HepG2 (cell line): ENCODE data around the gene MYOT. TPM values are rescaled to one million over a fixed set of nuclear protein-coding genes. Genes with fewer than 3 reads are reported as not detected.

Source experiments
- BHLHE40 ChIP-seq: IDR thresholded peaks from 2 replicates; pipeline ENCODE4 v1.6.1; 2011; ENCODE audit warnings: low read length, improper control_type of control experiment
- CHD2 ChIP-seq: IDR thresholded peaks from 2 replicates; pipeline ENCODE4 v1.6.1; 2011; ENCODE audit warnings: low read depth, low read length, improper control_type of control experiment
- KDM2A ChIP-seq: sonication (generic); formaldehyde crosslinking; IDR thresholded peaks from 2 replicates; pipeline ENCODE4 v1.4.0; 2020; ENCODE audit warnings: low read depth, missing genetic modification reagents, borderline replicate concordance
- POLR2G ChIP-seq: fragments of 200-400 bp; formaldehyde crosslinking; IDR thresholded peaks from 2 replicates; pipeline ENCODE4 v1.6.1; 2018; ENCODE audit warnings: mild to moderate bottlenecking, low read depth, low read length, moderate library complexity
- RXRB ChIP-seq: IDR thresholded peaks from 2 replicates; pipeline ENCODE4 v1.6.1; 2016; ENCODE audit warnings: borderline replicate concordance, missing genetic modification reagents, missing compliant biosample characterization
- SAP130 ChIP-seq: IDR thresholded peaks from 2 replicates; pipeline ENCODE4 v1.6.1; 2016; ENCODE audit warnings: low read depth
- ZBTB3 ChIP-seq: sonication (generic); formaldehyde crosslinking; IDR thresholded peaks from 2 replicates; pipeline ENCODE4 v1.4.0; 2020; ENCODE audit warnings: low read depth, mild to moderate bottlenecking, moderate library complexity, missing genetic modification reagents, borderline replicate concordance
- ZBTB38 ChIP-seq: sonication (generic); formaldehyde crosslinking; IDR thresholded peaks from 2 replicates; pipeline ENCODE4 v1.5.1; 2020; ENCODE audit warnings: mild to moderate bottlenecking, missing genetic modification reagents
- ZNF484 ChIP-seq: sonication (generic); formaldehyde crosslinking; IDR thresholded peaks from 2 replicates; pipeline ENCODE4 v1.5.1; 2020; ENCODE audit warnings: mild to moderate bottlenecking, low read depth, missing genetic modification reagents, borderline replicate concordance
- ZNF547 ChIP-seq: sonication (generic); formaldehyde crosslinking; IDR thresholded peaks from 2 replicates; pipeline ENCODE4 v1.5.1; 2020; ENCODE audit warnings: mild to moderate bottlenecking, missing genetic modification reagents
- ZNF557 ChIP-seq: sonication (generic); formaldehyde crosslinking; IDR thresholded peaks from 2 replicates; pipeline ENCODE4 v1.4.0; 2020; ENCODE audit warnings: missing genetic modification reagents
- polyA plus RNA-seq, 8 experiments: library from polyadenylated mRNA; depleted of rRNA in 3 of 8; stranded (reverse) in 7 of 8; unstranded in 1 of 8; fragments of >200 nt; fragmentation: Illumina TruSeq in 4 of 8; extraction: Trizol in 4 of 8; gene quantifications; 2 replicates each; pipeline versions ENCODE4 v1.2.1 to v1.2.3, GENCODE V29; 2011 to 2016; ENCODE audit warnings: low read depth in 4 of 8, missing spikeins in 1 of 8, mixed read lengths in 1 of 8; ENCODE audit not compliant: insufficient read depth in 1 of 8
- total RNA-seq, 5 experiments: library from RNA; depleted of rRNA; stranded (reverse); fragments of >200 nt; fragmentation: Illumina TruSeq; extraction: Trizol; gene quantifications; 2 replicates each; pipeline ENCODE4 v1.2.3, GENCODE V29; 2016; ENCODE audit warnings: low read depth in 1 of 5
- TF ChIP-seq, protein P1 (sequence below): sonication (generic); formaldehyde crosslinking; IDR thresholded peaks from 2 replicates; pipeline ENCODE4 v1.4.0; 2020; ENCODE audit warnings: mild to moderate bottlenecking, missing genetic modification reagents
- TF ChIP-seq, protein P2 (sequence below): IDR thresholded peaks from 2 replicates; pipeline ENCODE4 v1.6.1; 2016; ENCODE audit warnings: missing compliant biosample characterization, missing genetic modification reagents, borderline replicate concordance
- TF ChIP-seq, protein P3 (sequence below): sonication (generic); formaldehyde crosslinking; IDR thresholded peaks from 2 replicates; pipeline ENCODE4 v1.4.0; 2020; ENCODE audit warnings: mild to moderate bottlenecking, low read depth, missing genetic modification reagents
- TF ChIP-seq, protein P4 (sequence below): sonication (generic); formaldehyde crosslinking; IDR thresholded peaks from 2 replicates; pipeline ENCODE4 v1.4.0; 2020; ENCODE audit warnings: missing genetic modification reagents, borderline replicate concordance
- TF ChIP-seq, protein P5 (sequence below): sonication (generic); formaldehyde crosslinking; conservative IDR thresholded peaks from 2 replicates; pipeline ENCODE4 v1.4.0; 2020; ENCODE audit warnings: missing genetic modification reagents

Gene MYOT
- total and polyA plus RNA-seq, 2 of the 13 experiments (the other 11 are each of a cell fraction or from before 2014, with no cell fraction given) = not detected

DNA sequence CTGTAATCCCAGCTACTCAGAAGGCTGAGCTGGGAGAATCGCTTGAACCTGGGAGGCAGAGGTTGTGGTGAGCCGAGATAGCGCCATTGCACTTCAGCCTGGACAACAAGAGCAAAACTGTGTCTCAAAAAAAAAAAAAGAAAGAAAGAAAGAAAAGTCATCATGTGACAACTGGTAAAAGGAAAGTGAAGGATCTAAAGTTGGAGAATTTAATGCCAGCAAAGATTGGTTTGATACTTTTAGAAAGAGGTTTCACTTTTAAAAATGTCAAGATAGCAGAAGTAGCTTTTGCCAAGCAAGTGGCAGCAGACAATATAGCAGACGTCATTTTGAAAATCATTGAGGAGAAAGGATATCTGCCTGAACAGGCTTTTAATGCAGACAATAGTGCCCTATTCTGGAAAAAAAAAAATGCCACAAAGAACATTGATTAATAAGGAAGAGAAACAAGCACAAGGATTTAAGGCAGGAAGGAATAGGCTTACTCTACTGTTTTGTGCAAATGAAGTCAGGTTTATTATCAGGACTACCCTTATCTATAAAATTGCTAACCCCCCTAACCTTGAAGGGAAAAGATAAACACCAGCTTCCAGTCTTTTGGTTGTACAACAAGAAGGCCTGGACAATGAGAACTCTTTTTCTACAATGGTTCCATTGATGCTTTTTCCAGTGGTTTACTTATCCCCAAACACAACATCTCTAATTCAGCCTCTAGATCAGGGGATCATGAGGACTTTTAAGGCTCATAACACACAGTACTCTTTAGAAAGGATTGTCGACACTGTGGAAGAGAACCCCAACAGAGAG lies 33.6 kb downstream of the MYOT start (continued):
- TF ChIP-seq, protein P1, sequence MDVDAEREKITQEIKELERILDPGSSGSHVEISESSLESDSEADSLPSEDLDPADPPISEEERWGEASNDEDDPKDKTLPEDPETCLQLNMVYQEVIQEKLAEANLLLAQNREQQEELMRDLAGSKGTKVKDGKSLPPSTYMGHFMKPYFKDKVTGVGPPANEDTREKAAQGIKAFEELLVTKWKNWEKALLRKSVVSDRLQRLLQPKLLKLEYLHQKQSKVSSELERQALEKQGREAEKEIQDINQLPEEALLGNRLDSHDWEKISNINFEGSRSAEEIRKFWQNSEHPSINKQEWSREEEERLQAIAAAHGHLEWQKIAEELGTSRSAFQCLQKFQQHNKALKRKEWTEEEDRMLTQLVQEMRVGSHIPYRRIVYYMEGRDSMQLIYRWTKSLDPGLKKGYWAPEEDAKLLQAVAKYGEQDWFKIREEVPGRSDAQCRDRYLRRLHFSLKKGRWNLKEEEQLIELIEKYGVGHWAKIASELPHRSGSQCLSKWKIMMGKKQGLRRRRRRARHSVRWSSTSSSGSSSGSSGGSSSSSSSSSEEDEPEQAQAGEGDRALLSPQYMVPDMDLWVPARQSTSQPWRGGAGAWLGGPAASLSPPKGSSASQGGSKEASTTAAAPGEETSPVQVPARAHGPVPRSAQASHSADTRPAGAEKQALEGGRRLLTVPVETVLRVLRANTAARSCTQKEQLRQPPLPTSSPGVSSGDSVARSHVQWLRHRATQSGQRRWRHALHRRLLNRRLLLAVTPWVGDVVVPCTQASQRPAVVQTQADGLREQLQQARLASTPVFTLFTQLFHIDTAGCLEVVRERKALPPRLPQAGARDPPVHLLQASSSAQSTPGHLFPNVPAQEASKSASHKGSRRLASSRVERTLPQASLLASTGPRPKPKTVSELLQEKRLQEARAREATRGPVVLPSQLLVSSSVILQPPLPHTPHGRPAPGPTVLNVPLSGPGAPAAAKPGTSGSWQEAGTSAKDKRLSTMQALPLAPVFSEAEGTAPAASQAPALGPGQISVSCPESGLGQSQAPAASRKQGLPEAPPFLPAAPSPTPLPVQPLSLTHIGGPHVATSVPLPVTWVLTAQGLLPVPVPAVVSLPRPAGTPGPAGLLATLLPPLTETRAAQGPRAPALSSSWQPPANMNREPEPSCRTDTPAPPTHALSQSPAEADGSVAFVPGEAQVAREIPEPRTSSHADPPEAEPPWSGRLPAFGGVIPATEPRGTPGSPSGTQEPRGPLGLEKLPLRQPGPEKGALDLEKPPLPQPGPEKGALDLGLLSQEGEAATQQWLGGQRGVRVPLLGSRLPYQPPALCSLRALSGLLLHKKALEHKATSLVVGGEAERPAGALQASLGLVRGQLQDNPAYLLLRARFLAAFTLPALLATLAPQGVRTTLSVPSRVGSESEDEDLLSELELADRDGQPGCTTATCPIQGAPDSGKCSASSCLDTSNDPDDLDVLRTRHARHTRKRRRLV (CRISPR knock-in tag) = no peak
- TF ChIP-seq, protein P2, sequence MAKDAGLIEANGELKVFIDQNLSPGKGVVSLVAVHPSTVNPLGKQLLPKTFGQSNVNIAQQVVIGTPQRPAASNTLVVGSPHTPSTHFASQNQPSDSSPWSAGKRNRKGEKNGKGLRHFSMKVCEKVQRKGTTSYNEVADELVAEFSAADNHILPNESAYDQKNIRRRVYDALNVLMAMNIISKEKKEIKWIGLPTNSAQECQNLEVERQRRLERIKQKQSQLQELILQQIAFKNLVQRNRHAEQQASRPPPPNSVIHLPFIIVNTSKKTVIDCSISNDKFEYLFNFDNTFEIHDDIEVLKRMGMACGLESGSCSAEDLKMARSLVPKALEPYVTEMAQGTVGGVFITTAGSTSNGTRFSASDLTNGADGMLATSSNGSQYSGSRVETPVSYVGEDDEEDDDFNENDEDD (CRISPR knock-in tag) = no peak
- TF ChIP-seq POLR2G (no peak), KDM2A (no peak), ZBTB3 (no peak; the same call in 1 of the 2 replicates), CHD2 (no peak), ZNF547 (no peak), ZNF484 (CRISPR knock-in tag) (no peak), SAP130 (CRISPR knock-in tag) (peak; percentile 37; the same call in 1 of the 2 replicates), RXRB (CRISPR knock-in tag) (peak; percentile 50; the same call in 1 of the 2 replicates), ZNF557 (CRISPR knock-in tag) (no peak), BHLHE40 (no peak), ZBTB38 (CRISPR knock-in tag) (no peak)
- TF ChIP-seq, protein P3, sequence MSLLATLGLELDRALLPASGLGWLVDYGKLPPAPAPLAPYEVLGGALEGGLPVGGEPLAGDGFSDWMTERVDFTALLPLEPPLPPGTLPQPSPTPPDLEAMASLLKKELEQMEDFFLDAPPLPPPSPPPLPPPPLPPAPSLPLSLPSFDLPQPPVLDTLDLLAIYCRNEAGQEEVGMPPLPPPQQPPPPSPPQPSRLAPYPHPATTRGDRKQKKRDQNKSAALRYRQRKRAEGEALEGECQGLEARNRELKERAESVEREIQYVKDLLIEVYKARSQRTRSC (CRISPR knock-in tag) = no peak
- TF ChIP-seq, protein P4, sequence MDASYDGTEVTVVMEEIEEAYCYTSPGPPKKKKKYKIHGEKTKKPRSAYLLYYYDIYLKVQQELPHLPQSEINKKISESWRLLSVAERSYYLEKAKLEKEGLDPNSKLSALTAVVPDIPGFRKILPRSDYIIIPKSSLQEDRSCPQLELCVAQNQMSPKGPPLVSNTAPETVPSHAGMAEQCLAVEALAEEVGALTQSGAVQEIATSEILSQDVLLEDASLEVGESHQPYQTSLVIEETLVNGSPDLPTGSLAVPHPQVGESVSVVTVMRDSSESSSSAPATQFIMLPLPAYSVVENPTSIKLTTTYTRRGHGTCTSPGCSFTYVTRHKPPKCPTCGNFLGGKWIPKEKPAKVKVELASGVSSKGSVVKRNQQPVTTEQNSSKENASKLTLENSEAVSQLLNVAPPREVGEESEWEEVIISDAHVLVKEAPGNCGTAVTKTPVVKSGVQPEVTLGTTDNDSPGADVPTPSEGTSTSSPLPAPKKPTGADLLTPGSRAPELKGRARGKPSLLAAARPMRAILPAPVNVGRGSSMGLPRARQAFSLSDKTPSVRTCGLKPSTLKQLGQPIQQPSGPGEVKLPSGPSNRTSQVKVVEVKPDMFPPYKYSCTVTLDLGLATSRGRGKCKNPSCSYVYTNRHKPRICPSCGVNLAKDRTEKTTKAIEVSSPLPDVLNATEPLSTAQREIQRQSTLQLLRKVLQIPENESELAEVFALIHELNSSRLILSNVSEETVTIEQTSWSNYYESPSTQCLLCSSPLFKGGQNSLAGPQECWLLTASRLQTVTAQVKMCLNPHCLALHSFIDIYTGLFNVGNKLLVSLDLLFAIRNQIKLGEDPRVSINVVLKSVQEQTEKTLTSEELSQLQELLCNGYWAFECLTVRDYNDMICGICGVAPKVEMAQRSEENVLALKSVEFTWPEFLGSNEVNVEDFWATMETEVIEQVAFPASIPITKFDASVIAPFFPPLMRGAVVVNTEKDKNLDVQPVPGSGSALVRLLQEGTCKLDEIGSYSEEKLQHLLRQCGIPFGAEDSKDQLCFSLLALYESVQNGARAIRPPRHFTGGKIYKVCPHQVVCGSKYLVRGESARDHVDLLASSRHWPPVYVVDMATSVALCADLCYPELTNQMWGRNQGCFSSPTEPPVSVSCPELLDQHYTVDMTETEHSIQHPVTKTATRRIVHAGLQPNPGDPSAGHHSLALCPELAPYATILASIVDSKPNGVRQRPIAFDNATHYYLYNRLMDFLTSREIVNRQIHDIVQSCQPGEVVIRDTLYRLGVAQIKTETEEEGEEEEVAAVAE (CRISPR knock-in tag) = no peak
- TF ChIP-seq, protein P5, sequence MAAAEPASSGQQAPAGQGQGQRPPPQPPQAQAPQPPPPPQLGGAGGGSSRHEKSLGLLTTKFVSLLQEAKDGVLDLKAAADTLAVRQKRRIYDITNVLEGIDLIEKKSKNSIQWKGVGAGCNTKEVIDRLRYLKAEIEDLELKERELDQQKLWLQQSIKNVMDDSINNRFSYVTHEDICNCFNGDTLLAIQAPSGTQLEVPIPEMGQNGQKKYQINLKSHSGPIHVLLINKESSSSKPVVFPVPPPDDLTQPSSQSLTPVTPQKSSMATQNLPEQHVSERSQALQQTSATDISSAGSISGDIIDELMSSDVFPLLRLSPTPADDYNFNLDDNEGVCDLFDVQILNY (CRISPR knock-in tag) = no peak
